HUES48 (cell line): ENCODE data around the gene EEF1A2.
A peak's percentile ranks its signal among the peaks of the same experiment; 100 is the strongest.
"Not testable (repeated sequence)": the region's sequence is repeated elsewhere in the genome, so short reads cannot be mapped to it uniquely, and the experiment has no call there.

Experiments
- H3K27ac ChIP-seq: one replicate; pipeline ENCODE4 v1.7.0; 2013; ENCODE audit warnings: low read depth, low read length, inconsistent platforms
- H3K27me3 ChIP-seq: 2 replicates; pipeline ENCODE4 v1.6.1; 2013; ENCODE audit warnings: mild to moderate bottlenecking, low read length; ENCODE audit not compliant: control insufficient read depth, insufficient read depth
- H3K36me3 ChIP-seq: 2 replicates; pipeline ENCODE4 v1.6.1; 2013; ENCODE audit warnings: low read length; ENCODE audit not compliant: control insufficient read depth, insufficient read depth
- H3K4me1 ChIP-seq: 2 replicates; pipeline ENCODE4 v1.6.1; 2013; ENCODE audit warnings: mild to moderate bottlenecking, low read length; ENCODE audit not compliant: control insufficient read depth, insufficient read depth
- H3K4me3 ChIP-seq: 2 replicates; pipeline ENCODE4 v1.5.1; 2013; ENCODE audit warnings: mild to moderate bottlenecking, low read depth, low read length
- H3K9ac ChIP-seq: 2 replicates; pipeline ENCODE4 v1.6.1; 2013; ENCODE audit warnings: mild to moderate bottlenecking, low read depth, low read length, moderate library complexity
- H3K9me3 ChIP-seq: 2 replicates; pipeline ENCODE4 v1.6.1; 2013; ENCODE audit warnings: low read length; ENCODE audit not compliant: control insufficient read depth, insufficient read depth

EEF1A2 gene

GRCh38 chr20:63519668-63520503, 21.0 kb upstream of the EEF1A2 start:
- H3K4me1 ChIP-seq = peaks cover 5% of the 10 kb centered on the region; the same call in 1 of the 2 replicates
- H3K9ac ChIP-seq = peak overlapping the region; percentile 48; the same call in 1 of the 2 replicates
- peaks cover 24% of the 10 kb centered on the region for H3K36me3 ChIP-seq
- H3K9me3 ChIP-seq = peaks cover 8% of the 10 kb centered on the region; the same call in 1 of the 2 replicates
- peaks cover 3% of the 10 kb centered on the region; the same call in 1 of the 2 replicates for H3K27me3 ChIP-seq
- peak overlapping the region; percentile 95 for H3K4me3 ChIP-seq
- H3K27ac ChIP-seq = peak overlapping the region; percentile 91

- Histone ChIP-seq H3K27ac (no peak overlapping the region), H3K4me3 (peak overlapping the region; percentile 95), H3K9me3 (peaks cover 8% of the 10 kb centered on the region; the same call in 1 of the 2 replicates), H3K4me1 (peaks cover 5% of the 10 kb centered on the region; the same call in 1 of the 2 replicates), H3K27me3 (peaks cover 3% of the 10 kb centered on the region; the same call in 1 of the 2 replicates), H3K9ac (0 out of 2 replicates have a peak overlapping the region, but pooled peaks have one; percentile 20), H3K36me3 (peaks cover 24% of the 10 kb centered on the region)
Measured at GRCh38 chr20:63518946-63519667, 20.2 kb upstream of the EEF1A2 start.

GRCh38 chr20:63518351-63518861, 19.5 kb upstream of the EEF1A2 start:
- H3K27me3 ChIP-seq = peaks cover 3% of the 10 kb centered on the region; the same call in 1 of the 2 replicates
- peaks cover 5% of the 10 kb centered on the region; the same call in 1 of the 2 replicates for H3K9me3 ChIP-seq
- no peak overlapping the region; the same call in 1 of the 2 replicates for H3K4me3 ChIP-seq
- H3K27ac ChIP-seq = no peak overlapping the region
- H3K4me1 ChIP-seq = peaks cover 5% of the 10 kb centered on the region; the same call in 1 of the 2 replicates
- H3K36me3 ChIP-seq = peaks cover 22% of the 10 kb centered on the region
- no peak overlapping the region for H3K9ac ChIP-seq

GRCh38 chr20:63517376-63518309, 18.8 kb upstream of the EEF1A2 start:
- Histone ChIP-seq H3K4me1 (peaks cover 5% of the 10 kb centered on the region; the same call in 1 of the 2 replicates), H3K27me3 (peaks cover 3% of the 10 kb centered on the region; the same call in 1 of the 2 replicates), H3K4me3 (no peak overlapping the region), H3K27ac (no peak overlapping the region), H3K9me3 (no peaks in the 10 kb centered on the region), H3K9ac (no peak overlapping the region), H3K36me3 (peaks cover 15% of the 10 kb centered on the region)

- not testable (repeated sequence) for H3K27me3 ChIP-seq, H3K9me3 ChIP-seq, H3K27ac ChIP-seq, H3K36me3 ChIP-seq, H3K9ac ChIP-seq, H3K4me3 ChIP-seq, H3K4me1 ChIP-seq
Measured at GRCh38 chr20:63514520-63514919, 15.6 kb upstream of the EEF1A2 start.

- H3K27me3 ChIP-seq = no peaks in the 10 kb centered on the region
- no peak overlapping the region for H3K9ac ChIP-seq
- no peaks in the 10 kb centered on the region for H3K4me1 ChIP-seq
- H3K9me3 ChIP-seq = no peaks in the 10 kb centered on the region
- no peak overlapping the region for H3K4me3 ChIP-seq
- no peak overlapping the region for H3K27ac ChIP-seq
- H3K36me3 ChIP-seq = peaks cover 4% of the 10 kb centered on the region; the same call in 1 of the 2 replicates
Measured at GRCh38 chr20:63513207-63513606, 14.3 kb upstream of the EEF1A2 start.

GRCh38 chr20:63509088-63509564, 10.2 kb upstream of the EEF1A2 start:
- no peaks in the 10 kb centered on the region for H3K27me3 ChIP-seq
- no peaks in the 10 kb centered on the region for H3K4me1 ChIP-seq
- H3K36me3 ChIP-seq = no peaks in the 10 kb centered on the region
- no peaks in the 10 kb centered on the region; the same call in 1 of the 2 replicates for H3K9me3 ChIP-seq
- H3K27ac ChIP-seq = no peak overlapping the region
- no peak overlapping the region for H3K4me3 ChIP-seq
- H3K9ac ChIP-seq = no peak overlapping the region

GRCh38 chr20:63508072-63508768, 9.3 kb upstream of the EEF1A2 start:
- Histone ChIP-seq H3K36me3 (no peaks in the 10 kb centered on the region), H3K4me1 (no peaks in the 10 kb centered on the region), H3K27ac (no peak overlapping the region), H3K27me3 (no peaks in the 10 kb centered on the region), H3K9ac (no peak overlapping the region), H3K4me3 (no peak overlapping the region), H3K9me3 (no peaks in the 10 kb centered on the region; the same call in 1 of the 2 replicates)

- Histone ChIP-seq H3K9ac (no peak overlapping the region), H3K4me3 (no peak overlapping the region), H3K4me1 (peaks cover 6% of the 10 kb centered on the region; the same call in 1 of the 2 replicates), H3K27me3 (no peaks in the 10 kb centered on the region), H3K27ac (no peak overlapping the region), H3K36me3 (no peaks in the 10 kb centered on the region), H3K9me3 (no peaks in the 10 kb centered on the region; the same call in 1 of the 2 replicates)
Measured at GRCh38 chr20:63507083-63507743, 8.3 kb upstream of the EEF1A2 start.
